AG08395 (cell line): ENCODE measurements around the gene PTPN22.

ENCODE experiments used
- DNase-seq: peaks from one replicate; pipeline ENCODE4 v3.0.0; 2012; ENCODE audit warnings: mixed read lengths, low spot score

The PTPN22 gene

DNA sequence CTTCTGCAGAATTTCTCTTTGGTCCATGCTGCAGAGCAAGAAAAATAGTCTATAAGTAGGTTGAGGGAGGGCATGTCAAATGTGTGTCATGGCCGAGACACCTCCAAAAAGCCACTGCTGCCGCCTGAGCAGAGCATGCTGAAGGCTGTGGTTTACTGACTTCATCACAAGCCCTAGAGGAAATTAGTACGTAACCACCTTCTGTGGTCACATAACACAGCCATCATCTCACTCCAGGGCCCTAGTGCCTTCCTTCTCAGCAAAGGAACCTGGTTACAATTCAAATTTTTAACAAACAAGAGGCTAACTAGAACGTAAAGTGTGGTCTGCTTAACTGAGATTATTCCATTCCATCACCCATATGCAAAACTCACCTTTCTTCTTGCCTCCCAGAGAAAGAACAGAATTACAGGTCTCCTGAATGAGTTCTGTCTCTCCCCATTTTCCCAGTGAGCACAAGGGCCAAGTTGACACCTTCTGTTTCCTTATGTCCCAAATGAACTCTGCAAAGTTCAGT lies at the start of gene PTPN22:
TSS of gene PTPN22 (minus strand) at position 116 of the 517 bp plus-strand sequence.
- DNase-seq = peak; percentile 74

DNA sequence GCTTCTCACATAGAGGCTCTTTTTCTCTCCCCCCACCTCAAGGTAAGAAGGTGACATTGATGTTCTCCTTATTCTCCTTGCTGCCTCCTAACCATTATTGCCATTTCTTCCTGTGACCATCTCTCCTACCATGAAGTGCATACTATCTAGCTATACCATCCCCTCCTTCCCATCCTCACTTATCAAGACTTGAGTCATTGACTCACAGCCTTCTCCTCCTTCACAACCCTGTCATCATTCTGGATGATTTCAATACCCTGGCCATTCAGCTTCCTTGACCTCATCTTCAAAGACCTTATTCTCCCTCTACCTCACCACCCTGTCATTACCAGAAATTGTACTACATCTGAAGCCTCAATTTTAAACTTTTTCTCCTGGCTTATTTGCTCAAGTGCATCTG lies 46.7 kb upstream of the PTPN22 start:
- no peak for DNase-seq

DNA sequence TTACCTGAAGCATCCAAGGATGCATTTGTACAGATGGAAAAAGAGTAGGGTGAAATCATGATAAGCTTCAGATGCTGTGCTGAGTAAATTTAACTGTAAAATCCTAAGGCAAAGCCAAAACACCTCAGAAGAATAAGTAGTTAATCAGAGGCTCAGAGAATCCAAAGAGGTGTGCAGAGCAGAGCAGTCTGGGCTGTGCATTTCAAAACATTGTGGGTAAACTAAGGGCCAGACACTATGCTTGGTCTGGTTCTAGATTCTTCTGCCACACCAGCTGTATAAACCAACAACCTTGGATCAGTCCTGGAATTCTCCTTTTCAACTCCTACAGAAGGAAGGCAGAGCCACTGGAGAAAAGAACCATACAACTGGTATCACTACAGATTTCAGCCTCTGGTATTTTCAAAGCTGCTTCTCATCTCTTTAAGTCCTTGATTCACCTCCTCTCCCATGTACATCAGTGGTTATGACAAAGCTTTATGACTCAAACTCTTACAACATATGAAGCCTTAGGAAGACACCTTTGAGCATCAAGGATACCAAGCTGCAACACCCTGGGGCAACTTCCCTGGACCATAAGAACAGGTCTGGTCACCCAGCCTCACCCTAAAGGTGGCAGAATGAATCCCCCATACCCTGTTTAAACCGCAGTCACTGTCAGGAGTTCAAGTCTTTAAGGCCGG lies 46.0 kb upstream of the PTPN22 start:
- peak; percentile 23 for DNase-seq

DNA sequence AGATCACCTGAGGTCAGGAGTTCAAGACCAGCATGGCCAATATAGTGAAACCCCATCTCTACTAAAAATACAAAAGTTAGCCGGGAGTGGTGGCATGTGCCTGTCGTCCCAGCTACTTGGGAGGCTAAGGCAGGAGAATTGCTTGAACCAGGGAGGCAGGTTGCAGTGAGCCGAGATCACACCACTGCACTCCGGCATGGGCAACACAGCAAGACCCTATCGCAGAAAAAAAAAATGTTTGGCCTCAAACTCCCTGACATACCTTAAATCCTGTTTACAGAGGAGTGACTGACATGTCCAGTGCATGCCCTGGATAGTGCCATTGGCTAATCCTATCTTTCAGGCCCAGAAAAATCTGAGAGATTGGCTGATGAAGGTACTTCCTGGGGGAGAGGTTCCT lies 45.5 kb upstream of the PTPN22 start:
- no peak for DNase-seq

DNA sequence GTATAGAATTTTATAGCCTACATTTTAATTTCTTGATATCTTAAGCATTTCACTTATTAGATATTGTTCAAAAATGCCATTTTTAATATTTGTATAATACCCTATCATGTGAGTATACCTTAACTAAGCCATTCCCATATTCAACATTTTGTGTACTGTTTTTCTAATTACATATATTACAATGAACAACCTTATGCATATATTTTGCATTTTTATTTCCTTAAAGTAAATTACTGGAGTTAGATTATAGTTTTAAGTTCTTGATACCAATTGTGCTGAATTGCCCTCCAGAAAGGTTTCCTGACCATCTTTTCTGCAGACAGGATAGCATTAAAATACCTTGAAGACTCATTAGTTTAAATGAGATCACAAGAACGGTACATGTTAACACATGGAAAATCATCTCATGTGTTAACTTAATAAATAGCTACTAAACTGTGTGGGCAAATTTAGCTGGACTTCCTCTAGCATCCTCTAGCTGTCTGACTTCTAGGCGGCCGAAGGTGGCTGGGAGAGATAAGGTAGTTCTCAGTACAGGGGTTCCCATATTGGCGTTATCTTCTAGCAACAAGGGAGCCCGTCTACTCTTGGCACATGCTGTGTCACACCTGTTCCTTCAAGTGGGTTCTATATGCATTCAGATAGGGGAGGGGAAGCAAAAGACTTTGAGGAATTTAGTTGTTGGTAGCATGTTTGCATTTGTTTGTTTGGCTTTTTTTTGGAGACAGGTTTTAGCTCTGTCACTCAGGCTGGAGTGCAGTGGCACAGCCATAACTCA lies 42.6 kb upstream of the PTPN22 start:
- no peak for DNase-seq

DNA sequence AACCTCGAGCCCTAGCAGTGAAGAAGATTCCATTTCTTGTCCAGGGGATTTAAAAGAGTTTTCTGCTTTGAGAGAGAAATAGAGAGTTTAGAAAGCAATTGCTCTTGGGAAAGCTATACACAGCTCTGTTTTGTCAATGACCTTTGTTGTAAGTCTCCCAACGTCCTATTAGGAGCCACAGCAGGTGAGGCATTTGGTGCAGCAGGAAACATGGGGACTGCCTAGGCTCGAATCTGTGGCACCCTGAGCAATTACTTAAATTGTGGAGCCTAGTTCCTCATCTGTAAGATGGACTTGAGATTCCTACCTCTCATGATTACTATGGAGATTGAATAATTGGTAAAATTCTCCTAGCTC lies 41.8 kb upstream of the PTPN22 start:
- no peak for DNase-seq

DNA sequence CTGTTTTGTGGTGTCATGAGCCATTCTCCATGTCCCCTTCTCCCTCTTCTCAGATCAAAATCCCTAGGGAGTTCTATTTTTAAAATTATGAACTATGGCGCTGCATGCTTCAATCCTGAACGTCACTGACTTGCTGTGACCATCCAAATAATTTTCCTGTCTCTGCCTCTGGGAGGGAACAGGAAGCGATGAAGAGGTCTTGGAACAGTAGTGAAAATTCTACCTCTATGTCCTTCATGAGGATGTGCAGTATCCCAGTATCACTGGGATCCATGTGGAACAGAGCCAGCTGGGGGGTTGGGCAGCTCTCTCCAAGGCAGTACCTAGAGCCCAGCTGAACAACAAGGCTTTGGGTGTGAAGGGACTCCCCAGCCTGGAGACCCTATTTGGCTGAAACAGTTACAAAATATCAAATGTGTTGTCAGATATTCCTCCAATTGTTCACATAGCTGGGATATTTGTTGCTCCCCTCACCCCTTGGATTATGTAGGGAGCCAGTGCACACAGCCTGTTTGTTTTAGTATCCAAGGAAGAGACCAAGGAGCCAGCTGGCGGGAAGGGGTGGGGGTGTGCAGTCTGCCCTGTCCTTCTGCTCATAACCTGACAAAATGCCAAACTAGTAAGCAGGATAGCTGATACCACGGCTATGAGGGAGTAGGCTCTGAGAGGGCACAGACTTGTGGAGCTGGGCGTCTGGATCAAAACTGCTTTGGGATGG lies 41.2 kb upstream of the PTPN22 start:
- DNase-seq = peak; percentile 48

DNA sequence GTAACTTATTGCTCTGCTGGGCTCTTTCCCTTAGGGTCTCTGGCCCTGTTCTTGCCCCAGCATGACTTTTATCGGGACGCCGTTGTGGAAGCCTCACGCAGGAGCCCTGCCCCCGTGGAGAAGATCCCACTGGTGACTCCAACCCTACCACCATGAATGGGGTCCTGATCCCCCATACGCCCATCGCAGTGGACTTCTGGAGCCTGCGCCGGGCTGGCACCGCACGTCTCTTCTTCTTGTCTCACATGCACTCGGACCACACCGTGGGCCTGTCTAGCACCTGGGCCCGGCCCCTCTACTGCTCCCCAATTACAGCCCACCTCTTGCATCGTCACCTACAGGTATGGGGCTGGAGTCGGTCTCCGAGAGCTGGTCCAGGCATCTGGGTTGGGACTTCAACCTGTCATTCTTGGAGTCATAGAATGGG lies 33.9 kb upstream of the PTPN22 start:
- DNase-seq = no peak

DNA sequence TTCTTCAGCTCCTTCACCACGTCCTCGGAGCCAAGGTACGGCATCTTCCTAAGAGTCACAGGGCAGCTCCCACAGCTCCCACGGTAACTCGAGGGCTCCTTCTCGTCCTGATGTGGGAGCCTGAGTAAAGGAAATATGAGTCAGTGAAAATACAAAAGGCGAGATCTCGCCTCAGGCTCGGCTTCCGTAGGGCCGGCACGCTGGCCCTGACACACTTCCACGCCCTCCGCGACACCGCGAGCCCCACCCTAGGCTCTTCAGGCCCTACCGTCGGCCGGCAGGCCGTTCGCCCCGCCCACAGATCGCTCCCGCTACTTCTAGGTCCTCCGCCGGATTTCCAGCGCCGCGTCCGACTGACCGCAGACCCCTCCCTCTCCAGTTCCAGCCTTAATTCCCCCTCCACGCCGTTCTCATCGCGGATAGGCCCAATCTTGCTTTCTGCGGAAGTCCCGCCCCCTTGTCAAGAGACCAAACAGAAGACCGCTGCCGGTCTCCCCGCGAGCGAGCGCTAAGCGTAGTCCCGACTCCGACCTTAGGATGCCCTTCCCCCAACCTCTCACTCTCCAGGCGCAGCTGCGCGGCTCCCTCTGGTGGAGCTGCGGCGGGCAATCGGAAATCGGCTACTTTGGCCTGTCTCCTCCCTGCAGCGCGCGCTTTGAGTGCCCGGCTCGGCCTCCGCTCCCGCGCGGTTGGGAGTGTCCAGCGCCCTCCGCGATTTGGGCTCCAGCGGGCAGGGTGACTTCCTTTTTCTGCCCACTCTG lies 33.3 kb upstream of the PTPN22 start, which contains the start of the genes AP4B1 and DCLRE1B:
TSS of gene AP4B1 (minus strand) at position 126 of the 761 bp plus-strand sequence. CDS start at position 44, 82 bp downstream.
TSS of gene DCLRE1B (plus strand) at position 653 of the 761 bp plus-strand sequence. CDS start 261 bp downstream, outside the sequence.
- peak; percentile 98 for DNase-seq

DNA sequence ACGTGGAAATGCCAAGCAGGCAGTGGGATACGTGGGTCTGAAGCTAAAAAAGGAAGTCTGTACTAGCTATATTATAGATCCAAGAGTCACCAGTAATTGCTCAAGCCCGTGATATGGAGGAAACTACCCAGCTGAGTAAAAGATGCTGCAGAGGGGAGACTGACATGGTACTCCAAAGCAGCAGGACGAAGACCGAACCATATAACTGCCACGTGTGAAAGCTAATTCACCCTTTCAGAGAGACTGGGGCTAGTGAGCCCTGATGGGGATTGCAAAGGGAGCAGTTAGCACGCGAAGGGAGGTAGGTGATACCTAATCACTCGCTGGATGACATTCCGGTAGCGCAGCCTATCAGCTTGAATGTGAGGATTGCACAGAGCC lies 32.8 kb upstream of the PTPN22 start:
- DNase-seq = no peak

DNA sequence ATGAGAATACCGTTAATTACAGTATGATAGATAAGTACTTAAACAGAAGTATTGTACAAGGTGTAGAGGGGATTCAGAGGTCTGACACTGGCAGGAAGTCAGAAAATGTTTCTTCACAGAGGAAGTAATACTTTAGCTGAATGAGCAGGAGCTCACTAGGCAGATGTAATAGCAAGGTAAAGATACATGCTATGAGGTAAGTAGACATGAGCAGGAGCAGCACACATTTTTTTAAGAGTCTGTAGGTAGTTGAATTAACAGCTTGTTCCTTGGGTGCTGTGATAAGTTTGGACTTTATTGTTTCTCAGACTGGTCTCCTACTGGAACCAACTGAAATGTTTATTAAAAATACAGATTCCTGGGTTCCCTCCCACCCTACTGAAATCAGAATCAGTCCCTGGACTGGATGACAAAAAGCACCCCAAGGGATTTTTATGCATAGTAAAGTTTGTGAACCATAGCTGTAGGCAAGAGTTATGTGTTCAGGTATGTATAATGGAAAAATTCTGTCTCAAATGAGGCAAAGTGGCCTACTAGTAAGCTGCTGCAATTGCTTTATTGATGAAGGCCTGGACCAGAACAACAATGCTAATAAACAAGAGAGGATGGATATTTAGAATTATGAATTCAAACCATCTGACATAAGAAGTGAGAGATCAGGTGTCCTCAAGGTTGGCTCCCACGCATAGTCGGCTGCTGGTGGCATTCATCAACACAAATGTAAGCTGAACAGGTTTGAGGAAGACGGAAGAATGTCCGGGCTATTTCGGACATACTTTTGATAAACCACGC lies 32.2 kb upstream of the PTPN22 start:
- DNase-seq = no peak

DNA sequence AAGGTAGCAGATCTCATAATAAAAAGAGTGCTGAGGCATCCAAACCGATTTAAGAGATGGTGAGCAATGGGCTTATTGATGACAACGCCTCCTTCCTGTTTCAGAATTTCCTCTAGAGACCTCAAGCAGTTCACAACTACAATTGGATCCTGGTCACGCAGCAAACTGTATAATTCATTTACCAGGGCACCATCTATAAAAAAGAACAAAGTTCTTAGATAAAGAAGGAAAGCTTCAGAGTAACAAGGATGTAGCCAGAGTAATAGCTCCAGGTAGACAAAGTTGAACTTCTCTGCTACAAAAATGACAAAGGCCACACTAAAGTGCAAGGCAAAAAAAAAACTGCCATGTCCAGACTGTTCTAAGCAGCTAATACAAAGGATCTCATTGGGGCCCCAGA lies 29.7 kb upstream of the PTPN22 start:
- no peak for DNase-seq

DNA sequence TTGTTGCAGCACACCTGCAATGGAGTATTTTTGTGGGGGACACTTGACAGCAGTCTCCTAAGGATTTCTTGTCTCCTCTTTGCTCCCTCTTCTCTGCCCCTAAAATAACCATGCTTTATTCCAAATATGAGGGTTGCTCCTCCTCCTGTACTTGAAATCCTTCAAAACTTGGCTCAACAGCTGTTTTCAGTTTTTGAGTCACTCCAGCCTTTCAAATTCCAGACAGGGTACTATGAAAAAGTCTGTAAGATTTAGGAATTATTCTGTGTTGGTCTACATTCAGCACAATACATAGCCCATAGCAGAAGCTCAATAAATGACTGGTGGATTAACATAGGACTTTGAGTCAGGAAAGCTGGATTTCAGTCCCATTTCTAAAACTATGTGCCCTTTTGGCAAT lies 27.6 kb upstream of the PTPN22 start:
- DNase-seq = peak; percentile 32

DNA sequence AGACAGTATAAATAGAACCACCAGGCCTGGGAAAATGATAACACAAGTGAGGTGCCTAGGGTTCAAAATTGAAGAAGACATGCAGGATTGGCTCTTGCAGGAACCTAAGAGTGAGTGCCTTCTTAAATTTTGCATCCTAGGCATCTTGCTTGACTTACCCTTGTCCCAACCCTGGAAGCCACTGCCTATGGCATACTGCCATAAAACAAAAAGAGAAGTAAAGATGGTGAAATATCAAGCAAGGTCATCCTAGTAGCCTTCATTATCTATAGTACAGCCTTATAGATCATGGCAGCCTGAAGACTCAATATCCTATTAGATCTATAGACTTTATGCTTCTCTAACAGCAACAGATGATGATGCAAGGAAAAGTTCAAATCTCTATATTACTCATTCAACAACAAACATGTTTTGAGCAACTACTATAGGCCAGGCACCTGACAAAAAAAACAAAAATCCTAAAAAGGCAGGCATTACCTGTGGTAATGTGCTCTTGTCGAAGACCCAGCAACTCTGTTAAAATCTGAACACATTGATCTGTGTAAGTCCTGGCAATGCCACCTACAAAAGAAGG lies 26.8 kb upstream of the PTPN22 start:
- no peak for DNase-seq

DNA sequence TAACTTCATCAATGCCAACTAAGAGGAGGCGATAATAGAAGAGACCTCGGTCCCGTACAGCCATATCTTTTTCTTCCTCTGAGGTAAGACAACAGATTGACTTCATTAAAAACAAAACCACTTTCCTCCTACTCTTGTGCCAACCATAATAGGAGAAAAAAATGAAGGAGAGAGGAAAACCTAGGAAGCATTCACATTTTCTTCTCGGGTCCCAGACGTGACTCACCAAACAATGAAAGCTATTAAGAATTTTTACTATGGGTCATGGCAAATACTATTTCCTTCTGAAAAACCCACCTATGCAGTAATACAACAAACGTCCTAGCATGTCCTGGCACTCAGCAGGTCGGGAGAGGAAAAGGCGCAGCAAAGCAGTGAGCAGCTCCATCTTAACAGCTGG lies 24.4 kb upstream of the PTPN22 start:
- DNase-seq = no peak

DNA sequence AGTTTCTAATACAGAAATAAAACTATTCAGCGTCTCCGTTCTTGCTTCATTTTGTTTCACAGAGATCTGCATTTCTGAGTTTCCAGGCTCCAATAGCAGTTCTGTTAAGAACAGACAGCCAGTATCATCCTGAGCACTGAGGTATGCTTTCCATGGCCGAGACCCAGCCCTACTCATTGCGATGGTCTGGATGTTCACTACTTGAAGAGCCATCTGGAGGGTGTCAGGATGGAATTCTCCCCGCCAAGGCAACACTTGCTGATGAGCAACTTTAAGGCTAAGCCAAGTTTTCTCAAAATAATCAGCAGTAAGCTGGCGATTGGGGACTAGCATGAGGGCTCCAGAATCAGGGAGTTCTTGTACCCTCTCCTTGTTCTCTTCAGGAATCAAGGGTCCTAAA lies 23.6 kb upstream of the PTPN22 start:
- DNase-seq = no peak

DNA sequence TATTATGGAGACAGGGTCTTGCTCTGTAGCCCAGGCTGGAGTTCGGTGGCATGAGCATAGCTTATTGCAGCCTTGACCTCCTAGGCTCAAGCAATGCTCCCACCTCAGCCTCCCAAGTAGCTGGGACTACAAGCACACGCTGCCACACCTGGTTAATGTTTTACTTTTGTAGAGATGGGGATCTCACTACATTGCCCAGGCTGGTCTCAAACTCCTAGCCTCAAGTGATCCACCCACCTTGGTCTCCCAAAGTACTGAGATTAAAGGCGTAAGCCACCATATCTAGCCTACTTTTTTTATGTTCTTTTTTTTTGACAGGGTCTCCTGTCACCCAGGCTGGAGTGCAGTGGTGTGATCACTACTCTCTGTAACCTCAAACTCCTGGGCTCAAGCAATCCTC lies 21.8 kb upstream of the PTPN22 start:
- DNase-seq = no peak

DNA sequence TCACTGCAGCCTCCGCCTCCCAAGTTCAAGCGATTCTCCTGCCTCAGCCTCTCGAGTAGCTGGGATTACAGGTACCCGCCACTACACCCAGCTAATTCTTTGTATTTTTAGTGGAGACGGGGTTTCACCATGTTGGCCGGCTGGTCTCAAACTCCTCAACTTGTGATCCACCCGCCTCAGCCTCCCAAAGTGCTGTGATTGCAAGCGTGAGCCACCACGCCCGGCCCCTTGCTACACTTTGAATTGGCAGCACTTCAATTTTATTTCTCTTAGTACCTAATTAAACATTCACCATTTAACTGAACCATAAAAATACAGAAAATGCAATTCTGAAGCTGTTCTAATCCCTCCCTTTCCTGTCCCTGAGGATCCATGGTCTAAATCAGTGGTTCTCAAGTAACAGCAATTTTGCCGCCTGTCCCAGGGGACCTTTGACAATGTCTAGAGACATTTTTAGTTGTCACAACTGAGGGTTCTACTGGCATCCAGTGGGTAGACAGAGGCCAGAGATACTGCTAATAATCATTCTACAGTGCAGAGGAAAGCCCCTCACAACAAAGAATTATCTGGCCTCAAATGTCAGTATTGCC lies 20.2 kb upstream of the PTPN22 start:
- no peak for DNase-seq

DNA sequence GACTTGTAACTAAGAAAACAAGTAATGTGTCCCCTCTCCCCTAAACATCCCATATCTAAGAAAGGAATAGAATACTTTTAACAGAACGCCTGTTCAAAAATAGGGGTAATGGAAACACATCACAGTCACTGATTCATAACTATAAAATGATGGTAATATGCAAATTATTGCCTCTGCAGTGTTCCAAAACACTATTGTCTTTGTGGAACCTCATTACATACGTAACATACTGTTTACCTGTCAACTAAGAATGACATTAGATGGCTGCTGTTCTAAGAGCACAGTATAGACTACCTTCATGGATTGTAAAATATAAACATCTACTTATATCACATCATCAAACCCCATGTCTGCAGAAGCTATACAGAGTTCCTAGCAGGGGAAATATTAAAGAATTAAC lies 19.3 kb upstream of the PTPN22 start:
- DNase-seq = no peak
